KMS-11 (cell line): ENCODE data around the gene SLX1A.
"Not testable (repeated sequence)": the region's sequence is repeated elsewhere in the genome, so short reads cannot be mapped to it uniquely, and the experiment has no call there.

Experiments
- H2AFZ ChIP-seq: fragments of 200-600 bp; sonication (generic); 2 replicates; pipeline ENCODE4 v1.6.1; 2016; ENCODE audit warnings: antibody characterized with exemption, mixed run types, low read depth
- H3K27ac ChIP-seq: fragments of 200-600 bp; sonication (generic); 2 replicates; pipeline ENCODE4 v1.6.1; 2016; ENCODE audit warnings: mild to moderate bottlenecking, mixed run types
- H3K27me3 ChIP-seq: fragments of 200-600 bp; sonication (generic); 2 replicates; pipeline ENCODE4 v1.6.1; 2017; ENCODE audit warnings: mild to moderate bottlenecking, low read depth, mixed run types, moderate library complexity; ENCODE audit not compliant: insufficient read depth
- H3K36me3 ChIP-seq: fragments of 200-600 bp; sonication (generic); 2 replicates; pipeline ENCODE4 v1.6.1; 2017; ENCODE audit warnings: mild to moderate bottlenecking, mixed run types; ENCODE audit not compliant: insufficient read depth
- H3K4me1 ChIP-seq: fragments of 200-600 bp; sonication (generic); 2 replicates; pipeline ENCODE4 v1.6.1; 2016; ENCODE audit warnings: mild to moderate bottlenecking, low read depth, mixed run types; ENCODE audit not compliant: poor library complexity, severe bottlenecking
- H3K4me2 ChIP-seq: fragments of 200-600 bp; sonication (generic); 2 replicates; pipeline ENCODE4 v1.7.0; 2016; ENCODE audit warnings: mild to moderate bottlenecking, mixed run types
- H3K4me3 ChIP-seq: fragments of 200-600 bp; sonication (generic); IDR thresholded peaks from 2 replicates; pipeline ENCODE4 v1.6.1; 2017; ENCODE audit warnings: low read depth, low read length, mixed read lengths; ENCODE audit not compliant: insufficient read depth
- H3K79me2 ChIP-seq: fragments of 200-600 bp; sonication (generic); 2 replicates; pipeline ENCODE4 v1.6.1; 2016; ENCODE audit warnings: low read depth, mixed run types; ENCODE audit not compliant: insufficient read depth
- H3K9ac ChIP-seq: fragments of 200-600 bp; sonication (generic); 2 replicates; pipeline ENCODE4 v1.6.1; 2016; ENCODE audit warnings: mild to moderate bottlenecking, mixed run types
- H4K20me1 ChIP-seq: fragments of 200-600 bp; sonication (generic); 2 replicates; pipeline ENCODE4 v1.6.1; 2016; ENCODE audit warnings: mild to moderate bottlenecking, mixed run types; ENCODE audit not compliant: insufficient read depth
- CTCF ChIP-seq: fragments of 200-600 bp; sonication (generic); conservative IDR thresholded peaks from 2 replicates; pipeline ENCODE4 v1.6.1; 2017; ENCODE audit warnings: low read depth, mild to moderate bottlenecking, antibody characterized with exemption, low read length, moderate library complexity, mixed read lengths

The SLX1A gene

GRCh38 chr16:30187971-30188561, 5.6 kb upstream of the SLX1A start:
- H2AFZ ChIP-seq = no peak overlapping the region
- no peaks in the 10 kb centered on the region for H4K20me1 ChIP-seq
- no peak for TF ChIP-seq CTCF
- H3K79me2 ChIP-seq = peaks cover 30% of the 10 kb centered on the region
- H3K27me3 ChIP-seq = no peaks in the 10 kb centered on the region
- no peak overlapping the region for H3K4me2 ChIP-seq
- H3K9ac ChIP-seq = no peak overlapping the region
- no peaks in the 10 kb centered on the region for H3K36me3 ChIP-seq
- peaks cover 30% of the 10 kb centered on the region for H3K4me1 ChIP-seq
- H3K27ac ChIP-seq = no peak overlapping the region
- no peak overlapping the region for H3K4me3 ChIP-seq

GRCh38 chr16:30191158-30191557, 2.5 kb upstream of the SLX1A start:
- H3K4me2 ChIP-seq, H2AFZ ChIP-seq, H3K9ac ChIP-seq, H3K36me3 ChIP-seq, H4K20me1 ChIP-seq, H3K4me3 ChIP-seq, H3K27me3 ChIP-seq, H3K27ac ChIP-seq, H3K79me2 ChIP-seq: not testable (repeated sequence)
- H3K4me1 ChIP-seq = peaks cover 13% of the 10 kb centered on the region

- H3K9ac ChIP-seq, H3K4me2 ChIP-seq, H3K27me3 ChIP-seq, H3K27ac ChIP-seq, H3K79me2 ChIP-seq, H4K20me1 ChIP-seq, H2AFZ ChIP-seq, H3K4me1 ChIP-seq, H3K4me3 ChIP-seq, H3K36me3 ChIP-seq: not testable (repeated sequence)
Measured at GRCh38 chr16:30193098-30193497, 577 bp upstream of the SLX1A start.

- not testable (repeated sequence) for H3K27ac ChIP-seq, H3K4me1 ChIP-seq, H2AFZ ChIP-seq, H3K4me3 ChIP-seq, H3K9ac ChIP-seq, H3K4me2 ChIP-seq, H3K27me3 ChIP-seq, H3K79me2 ChIP-seq, H3K36me3 ChIP-seq, H4K20me1 ChIP-seq
Measured at GRCh38 chr16:30194172-30194925, 674 bp downstream of the SLX1A start.

- H2AFZ ChIP-seq, H3K79me2 ChIP-seq, H3K4me1 ChIP-seq, H3K27ac ChIP-seq, H3K9ac ChIP-seq, H3K27me3 ChIP-seq, H3K4me2 ChIP-seq, H3K4me3 ChIP-seq, H4K20me1 ChIP-seq, H3K36me3 ChIP-seq: not testable (repeated sequence)
Measured at GRCh38 chr16:30197001-30197400, 3.3 kb downstream of the SLX1A start.

GRCh38 chr16:30199049-30199448, 5.4 kb downstream of the SLX1A start, which contains the start of gene SULT1A3:
SULT1A3 (plus strand) TSS chr16:30199255; CDS start chr16:30200729, 1,474 bp downstream.
- H3K79me2 ChIP-seq, H3K27me3 ChIP-seq, H4K20me1 ChIP-seq, H3K9ac ChIP-seq, H3K4me2 ChIP-seq, H3K4me3 ChIP-seq, H3K4me1 ChIP-seq, H3K36me3 ChIP-seq, H2AFZ ChIP-seq, H3K27ac ChIP-seq: not testable (repeated sequence)

- not testable (repeated sequence) for H3K4me3 ChIP-seq, H3K27ac ChIP-seq, H3K27me3 ChIP-seq, H3K4me2 ChIP-seq, H2AFZ ChIP-seq, H4K20me1 ChIP-seq, H3K4me1 ChIP-seq, H3K9ac ChIP-seq, H3K79me2 ChIP-seq, H3K36me3 ChIP-seq
Measured at GRCh38 chr16:30199608-30200343, 6.1 kb downstream of the SLX1A start.

- not testable (repeated sequence) for H3K79me2 ChIP-seq, H2AFZ ChIP-seq, H3K4me2 ChIP-seq, H3K4me3 ChIP-seq, H3K27me3 ChIP-seq, H3K9ac ChIP-seq, H3K4me1 ChIP-seq, H4K20me1 ChIP-seq, H3K27ac ChIP-seq, H3K36me3 ChIP-seq
Measured at GRCh38 chr16:30205541-30206236, 12.0 kb downstream of the SLX1A start.

- H2AFZ ChIP-seq, H3K36me3 ChIP-seq, H3K9ac ChIP-seq, H3K4me1 ChIP-seq, H3K27ac ChIP-seq, H3K4me3 ChIP-seq, H3K4me2 ChIP-seq, H3K27me3 ChIP-seq, H3K79me2 ChIP-seq, H4K20me1 ChIP-seq: not testable (repeated sequence)
Measured at GRCh38 chr16:30206252-30206651, 12.6 kb downstream of the SLX1A start.
